Activated B cell treated with CpG ODN at 0.5 μM for 24 hours (primary cell): ENCODE results near the gene CCDC12. TPM values are rescaled to one million over a fixed set of nuclear protein-coding genes. Genes with fewer than 3 reads are reported as not detected.

ENCODE experiments used
- ATAC-seq: fragments of 200-7000 bp; cut with Tn5 transposase; one replicate; pipeline ENCODE4 v1.10.0; 2021; ENCODE audit warnings: low read depth, mild to moderate bottlenecking, moderate library complexity
- CTCF ChIA-PET: fragments of 350-600 bp; sonication (Branson Sonifier 250); formaldehyde crosslinking; loops from one replicate; lab custom pipeline; 2021; ENCODE audit warnings: antibody characterized with exemption; lab: Charles Lee
- POLR2A ChIA-PET: fragments of 350-600 bp; sonication (Branson Sonifier 250); formaldehyde crosslinking; loops from one replicate; lab custom pipeline; 2021; ENCODE audit warnings: antibody characterized with exemption; lab: Charles Lee
- DNase-seq: peaks from one replicate; pipeline ENCODE4 v3.0.0; 2022
- H3K27ac Mint-ChIP-seq: one replicate; pipeline ENCODE4 v1.8.0; 2020; ENCODE audit warnings: mixed read lengths
- H3K27me3 Mint-ChIP-seq: one replicate; pipeline ENCODE4 v1.8.0; 2021; ENCODE audit warnings: mixed read lengths
- H3K36me3 Mint-ChIP-seq: one replicate; pipeline ENCODE4 v1.8.0; 2021; ENCODE audit warnings: low read depth, mixed read lengths
- H3K4me1 Mint-ChIP-seq: one replicate; pipeline ENCODE4 v1.8.0; 2021; ENCODE audit warnings: mixed read lengths
- H3K4me3 Mint-ChIP-seq: one replicate; pipeline ENCODE4 v1.8.0; 2020; ENCODE audit warnings: mild to moderate bottlenecking, mixed read lengths
- H3K9me3 Mint-ChIP-seq: one replicate; pipeline ENCODE4 v1.8.0; 2020; ENCODE audit warnings: mixed read lengths
- CTCF ChIP-seq: fragments of 200-600 bp; IDR thresholded peaks from one replicate; pipeline ENCODE4 v1.8.0; 2022; ENCODE audit warnings: antibody characterized with exemption, mild to moderate bottlenecking
- intact Hi-C: fragments of 100-400 bp; cut with micrococcal nuclease; formaldehyde crosslinking; loops from one replicate; pipeline ENCODE4 v1.15.1; 2024
- total RNA-seq: library from RNA; stranded (reverse); gene quantifications from 2 replicates; pipeline ENCODE4 v1.2.3, GENCODE V29; 2022

The CCDC12 gene
- total RNA-seq, 1 donor from 2014 or later: 98.4 TPM

GRCh38 chr3:46996689-46997452 is 20.3 kb upstream of the CCDC12 start:
- POLR2A ChIA-PET: interaction anchor here (0.6 to 1.0 kb wide), 2 partner anchors 13 to 18 kb away, joined by 3 to 4 read pairs; partner anchors contain the start of gene NBEAL2
- no peak for DNase-seq
- peaks cover 10% of the 10 kb centered on the region for H3K4me1 Mint-ChIP-seq
- ATAC-seq: no peak
- intact Hi-C loops: loop anchor here (5.0 kb wide), 1 partner anchor 150 kb away; no protein-coding TSS in a partner anchor
- no peak overlapping the region for H3K4me3 Mint-ChIP-seq
- peak overlapping the region; percentile 59 for H3K27ac Mint-ChIP-seq
- H3K36me3 Mint-ChIP-seq: peaks cover 47% of the 10 kb centered on the region
- H3K9me3 Mint-ChIP-seq: no peaks in the 10 kb centered on the region
- no peaks in the 10 kb centered on the region for H3K27me3 Mint-ChIP-seq
- no peak for TF ChIP-seq CTCF
- CTCF ChIA-PET: interaction anchor here (0.7 to 2.7 kb wide), 6 partner anchors 22 to 73 kb away, joined by 3 to 13 read pairs (median 4); no protein-coding TSS in a partner anchor

GRCh38 chr3:46995901-46996562 is 19.5 kb upstream of the CCDC12 start:
- Mint-ChIP-seq H3K9me3 (no peaks in the 10 kb centered on the region), H3K36me3 (peaks cover 40% of the 10 kb centered on the region), H3K4me1 (peaks cover 15% of the 10 kb centered on the region), H3K4me3 (no peak overlapping the region), H3K27ac (no peak overlapping the region), H3K27me3 (no peaks in the 10 kb centered on the region)
- ATAC-seq (no peak), DNase-seq (no peak)
- ChIA-PET CTCF (interaction anchor here (0.7 to 1.3 kb wide), 3 partner anchors 22 to 72 kb away, joined by 3 read pairs; no protein-coding TSS in a partner anchor), POLR2A (interaction anchor here (0.6 to 1.0 kb wide), 2 partner anchors 12 to 17 kb away, joined by 3 to 4 read pairs; partner anchors contain the start of gene NBEAL2)
- intact Hi-C loops: loop anchor here (5.0 kb wide), 1 partner anchor 149 kb away; no protein-coding TSS in a partner anchor
- no peak for TF ChIP-seq CTCF

GRCh38 chr3:46994801-46995731 is 18.5 kb upstream of the CCDC12 start:
- H3K4me1 Mint-ChIP-seq: peaks cover 24% of the 10 kb centered on the region
- CTCF ChIA-PET: interaction anchor here (0.5 to 1.0 kb wide), 2 partner anchors 16 to 20 kb away, joined by 3 read pairs; partner anchors contain the start of gene NBEAL2
- no peaks in the 10 kb centered on the region for H3K9me3 Mint-ChIP-seq
- intact Hi-C loops: loop anchor here (5.0 kb wide), 1 partner anchor 148 kb away; no protein-coding TSS in a partner anchor
- H3K27me3 Mint-ChIP-seq: no peaks in the 10 kb centered on the region
- ATAC-seq (no peak), DNase-seq (no peak)
- no peak overlapping the region for H3K4me3 Mint-ChIP-seq
- no peak for TF ChIP-seq CTCF
- no peak overlapping the region for H3K27ac Mint-ChIP-seq
- POLR2A ChIA-PET: interaction anchor here (0.5 to 1.4 kb wide), 5 partner anchors 14 to 1899 kb away, joined by 3 to 5 read pairs (median 4); no protein-coding TSS in a partner anchor
- peaks cover 37% of the 10 kb centered on the region for H3K36me3 Mint-ChIP-seq

- no peak overlapping the region for H3K27ac Mint-ChIP-seq
- no peak overlapping the region for H3K4me3 Mint-ChIP-seq
- no peaks in the 10 kb centered on the region for H3K9me3 Mint-ChIP-seq
- no peak for TF ChIP-seq CTCF
- intact Hi-C loops: no loop called here
- peaks cover 35% of the 10 kb centered on the region for H3K4me1 Mint-ChIP-seq
- ChIA-PET POLR2A (interaction anchor here (0.6 to 1.4 kb wide), 4 partner anchors 17 to 67 kb away, joined by 3 to 4 read pairs (median 3); no protein-coding TSS in a partner anchor), CTCF (interaction anchor here (1.0 kb wide), 2 partner anchors 15 to 84 kb away, joined by 3 read pairs; partner anchors contain the start of gene NBEAL2)
- ATAC-seq (no peak), DNase-seq (no peak)
- H3K27me3 Mint-ChIP-seq: no peaks in the 10 kb centered on the region
- peaks cover 39% of the 10 kb centered on the region for H3K36me3 Mint-ChIP-seq
These were observed 17.4 kb upstream of the CCDC12 start for GRCh38 chr3:46993986-46994385.
